ENCODE results near the gene EIF5B. TPM values are rescaled to one million over a fixed set of nuclear protein-coding genes. Genes with fewer than 3 reads are reported as not detected.

Gene EIF5B
- total and polyA plus RNA-seq, 2 donors (not counting 1 experiment from before 2014, with no cell fraction given): 4.5 to 32.8 TPM

GRCh38 chr2:99346218-99346617, 9.0 kb downstream of the EIF5B start:
- H3K27ac Mint-ChIP-seq: no peak overlapping the region

GRCh38 chr2:99348173-99348572, 11.0 kb downstream of the EIF5B start:
- ATAC-seq (ENCODE audit: low read depth) (no peak), DNase-seq (no peak)
- Histone ChIP-seq H4K20me1 (ENCODE audit: control insufficient read depth, insufficient read depth, low read length, poor library complexity, severe bottlenecking) (peaks cover 36% of the 10 kb centered on the region), H3K4me1 (ENCODE audit: control insufficient read depth in 2 of 2, insufficient read depth in 2 of 2, low read length in 2 of 2) (peaks cover 5 to 20% of the 10 kb centered on the region in 2 donors), H3K36me3 (replicated peaks in 1 of 2; ENCODE audit: control extremely low read depth in 1 of 2, control insufficient read depth in 1 of 2, extremely low read depth in 1 of 2, insufficient read depth in 2 of 2, low read length in 1 of 2) (no peaks in the 10 kb centered on the region), H3K9me3 (ENCODE audit: control extremely low read depth in 1 of 3, control insufficient read depth in 2 of 3, insufficient read depth in 1 of 3, low read length in 2 of 3) (no peaks in the 10 kb centered on the region), H2AFZ (ENCODE audit: insufficient read depth, low read depth, low read length, poor library complexity, severe bottlenecking) (no peak overlapping the region), H3K4me2 (replicated peaks; ENCODE audit: low read depth, low read length, poor library complexity, severe bottlenecking) (no peak overlapping the region), H3K4me3 (ENCODE audit: control extremely low read depth in 1 of 5, extremely low read depth in 1 of 5, insufficient read depth in 1 of 5, low read depth in 2 of 5, low read length in 4 of 5) (no peak overlapping the region), H3K27me3 (replicated peaks in 1 of 4; ENCODE audit: control extremely low read depth in 1 of 4, control insufficient read depth in 3 of 4, insufficient read depth in 4 of 4, low read length in 3 of 4) (no peaks in the 10 kb centered on the region), H3K79me2 (ENCODE audit: control insufficient read depth, insufficient read depth, low read length) (peaks cover 91% of the 10 kb centered on the region), H3K27ac (ENCODE audit: low read length in 2 of 2) (peak overlapping the region in 1 of 2 donors; percentile 1), H3K9ac (ENCODE audit: low read length) (no peak overlapping the region)
- no peak for TF ChIP-seq EZH2 (IDR thresholded peaks at IDR 0.05; ENCODE audit: borderline replicate concordance, insufficient read depth, low read depth, low read length, poor library complexity, severe bottlenecking)
- TF ChIP-seq, protein P1, sequence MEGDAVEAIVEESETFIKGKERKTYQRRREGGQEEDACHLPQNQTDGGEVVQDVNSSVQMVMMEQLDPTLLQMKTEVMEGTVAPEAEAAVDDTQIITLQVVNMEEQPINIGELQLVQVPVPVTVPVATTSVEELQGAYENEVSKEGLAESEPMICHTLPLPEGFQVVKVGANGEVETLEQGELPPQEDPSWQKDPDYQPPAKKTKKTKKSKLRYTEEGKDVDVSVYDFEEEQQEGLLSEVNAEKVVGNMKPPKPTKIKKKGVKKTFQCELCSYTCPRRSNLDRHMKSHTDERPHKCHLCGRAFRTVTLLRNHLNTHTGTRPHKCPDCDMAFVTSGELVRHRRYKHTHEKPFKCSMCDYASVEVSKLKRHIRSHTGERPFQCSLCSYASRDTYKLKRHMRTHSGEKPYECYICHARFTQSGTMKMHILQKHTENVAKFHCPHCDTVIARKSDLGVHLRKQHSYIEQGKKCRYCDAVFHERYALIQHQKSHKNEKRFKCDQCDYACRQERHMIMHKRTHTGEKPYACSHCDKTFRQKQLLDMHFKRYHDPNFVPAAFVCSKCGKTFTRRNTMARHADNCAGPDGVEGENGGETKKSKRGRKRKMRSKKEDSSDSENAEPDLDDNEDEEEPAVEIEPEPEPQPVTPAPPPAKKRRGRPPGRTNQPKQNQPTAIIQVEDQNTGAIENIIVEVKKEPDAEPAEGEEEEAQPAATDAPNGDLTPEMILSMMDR (IDR thresholded peaks at IDR 0.05): no peak
- H3K4me1 Mint-ChIP-seq: peaks cover 44% of the 10 kb centered on the region
- POLR2A ChIA-PET: no interaction called here
- H3K27ac Mint-ChIP-seq: peak overlapping the region; percentile 54
- no peak overlapping the region for H3K4me3 Mint-ChIP-seq
- CTCF ChIA-PET: no interaction called here
- intact Hi-C loops (cut with micrococcal nuclease): no loop called here
- H3K27me3 Mint-ChIP-seq: no peaks in the 10 kb centered on the region
- H3K9me3 Mint-ChIP-seq (ENCODE audit: insufficient read depth): no peaks in the 10 kb centered on the region
- 67% methylated on average over 1 of the region's 3 CpGs for WGBS (ENCODE audit: insufficient coverage)

More at GRCh38 chr2:99346218-99346617, 9.0 kb downstream of the EIF5B start:
- DNase-seq (no peak), ATAC-seq (ENCODE audit: low read depth) (no peak)
- H3K9me3 ChIP-seq (ENCODE audit: control extremely low read depth in 1 of 3, control insufficient read depth in 2 of 3, insufficient read depth in 1 of 3, low read length in 2 of 3): no peaks in the 10 kb centered on the region
- H3K79me2 ChIP-seq (ENCODE audit: control insufficient read depth, insufficient read depth, low read length): peaks cover 93% of the 10 kb centered on the region
- H3K4me3 ChIP-seq (ENCODE audit: control extremely low read depth in 1 of 5, extremely low read depth in 1 of 5, insufficient read depth in 1 of 5, low read depth in 2 of 5, low read length in 4 of 5): no peak overlapping the region
- H3K27ac ChIP-seq (ENCODE audit: low read length in 2 of 2): no peak overlapping the region
- Mint-ChIP-seq H3K4me3 (no peak overlapping the region), H3K4me1 (peaks cover 38% of the 10 kb centered on the region), H3K27me3 (no peaks in the 10 kb centered on the region), H3K9me3 (ENCODE audit: insufficient read depth) (no peaks in the 10 kb centered on the region)
- peaks cover 5 to 17% of the 10 kb centered on the region in 2 donors for H3K4me1 ChIP-seq (ENCODE audit: control insufficient read depth in 2 of 2, insufficient read depth in 2 of 2, low read length in 2 of 2)
- H2AFZ ChIP-seq (ENCODE audit: insufficient read depth, low read depth, low read length, poor library complexity, severe bottlenecking): no peak overlapping the region
- H4K20me1 ChIP-seq (ENCODE audit: control insufficient read depth, insufficient read depth, low read length, poor library complexity, severe bottlenecking): peaks cover 27% of the 10 kb centered on the region
- intact Hi-C loops (cut with micrococcal nuclease): no loop called here
- CTCF ChIA-PET: no interaction called here
- no peak overlapping the region for H3K4me2 ChIP-seq (replicated peaks; ENCODE audit: low read depth, low read length, poor library complexity, severe bottlenecking)
- H3K9ac ChIP-seq (ENCODE audit: low read length): no peak overlapping the region
- H3K36me3 ChIP-seq (replicated peaks in 1 of 2; ENCODE audit: control extremely low read depth in 1 of 2, control insufficient read depth in 1 of 2, extremely low read depth in 1 of 2, insufficient read depth in 2 of 2, low read length in 1 of 2): no peaks in the 10 kb centered on the region
- TF ChIP-seq EZH2 (IDR thresholded peaks at IDR 0.05; ENCODE audit: borderline replicate concordance, insufficient read depth, low read depth, low read length, poor library complexity, severe bottlenecking): no peak
- TF ChIP-seq, protein P1 (IDR thresholded peaks at IDR 0.05): no peak
- POLR2A ChIA-PET: interaction anchor here (0.7 kb wide), 1 partner anchor 9 kb away, joined by 7 read pairs; the partner anchor contains the start of gene EIF5B
- no peaks in the 10 kb centered on the region for H3K27me3 ChIP-seq (replicated peaks in 1 of 4; ENCODE audit: control extremely low read depth in 1 of 4, control insufficient read depth in 3 of 4, insufficient read depth in 4 of 4, low read length in 3 of 4)

Measured in B cell (primary cell).